WTC11 (cell line): ENCODE data around the gene CLN6. TPM values are rescaled to one million over a fixed set of nuclear protein-coding genes. Genes with fewer than 3 reads are reported as not detected.

ENCODE experiments used
- AFF4 ChIP-seq: sonication (generic); formaldehyde crosslinking; IDR thresholded peaks from 2 replicates; pipeline ENCODE4 v1.8.1; 2023; ENCODE audit warnings: mild to moderate bottlenecking, missing genetic modification reagents, borderline replicate concordance
- ATF3 ChIP-seq: sonication (generic); formaldehyde crosslinking; conservative IDR thresholded peaks from 2 replicates; pipeline ENCODE4 v1.8.1; 2022; ENCODE audit warnings: mild to moderate bottlenecking, missing genetic modification reagents
- ATF6 ChIP-seq: sonication (generic); formaldehyde crosslinking; IDR thresholded peaks from 2 replicates; pipeline ENCODE4 v1.8.1; 2023; ENCODE audit warnings: mild to moderate bottlenecking, missing genetic modification reagents
- CREM ChIP-seq: sonication (generic); formaldehyde crosslinking; IDR thresholded peaks from 2 replicates; pipeline ENCODE4 v1.8.1; 2022; ENCODE audit warnings: mild to moderate bottlenecking, missing genetic modification reagents, moderate library complexity
- ETV6 ChIP-seq: sonication (generic); formaldehyde crosslinking; IDR thresholded peaks from 2 replicates; pipeline ENCODE4 v1.8.1; 2022; ENCODE audit warnings: mild to moderate bottlenecking, missing genetic modification reagents
- FOXP1 ChIP-seq: sonication (generic); formaldehyde crosslinking; IDR thresholded peaks from 2 replicates; pipeline ENCODE4 v1.8.0; 2022; ENCODE audit warnings: missing genetic modification reagents, mild to moderate bottlenecking, moderate library complexity, borderline replicate concordance
- GABPB1 ChIP-seq: sonication (generic); formaldehyde crosslinking; IDR thresholded peaks from 2 replicates; pipeline ENCODE4 v1.8.1; 2023; ENCODE audit warnings: mild to moderate bottlenecking, missing genetic modification reagents
- JUN ChIP-seq: sonication (generic); formaldehyde crosslinking; IDR thresholded peaks from 2 replicates; pipeline ENCODE4 v1.8.0; 2023; ENCODE audit warnings: mild to moderate bottlenecking, missing genetic modification reagents
- KAT7 ChIP-seq: sonication (generic); formaldehyde crosslinking; IDR thresholded peaks from 2 replicates; pipeline ENCODE4 v1.8.1; 2023; ENCODE audit warnings: missing genetic modification reagents, mild to moderate bottlenecking, borderline replicate concordance
- NFE2L1 ChIP-seq: sonication (generic); formaldehyde crosslinking; IDR thresholded peaks from 2 replicates; pipeline ENCODE4 v1.8.1; 2023; ENCODE audit warnings: missing genetic modification reagents
- NR1H2 ChIP-seq: sonication (generic); formaldehyde crosslinking; IDR thresholded peaks from 2 replicates; pipeline ENCODE4 v1.9.0; 2021; ENCODE audit warnings: mild to moderate bottlenecking, moderate library complexity, missing genetic modification reagents
- NR2C2 ChIP-seq: sonication (generic); formaldehyde crosslinking; IDR thresholded peaks from 2 replicates; pipeline ENCODE4 v1.8.0; 2022; ENCODE audit warnings: mild to moderate bottlenecking, missing genetic modification reagents
- PRDM15 ChIP-seq: sonication (generic); formaldehyde crosslinking; IDR thresholded peaks from 2 replicates; pipeline ENCODE4 v1.8.0; 2022; ENCODE audit warnings: missing genetic modification reagents
- PRRX2 ChIP-seq: fragments of 250-450 bp; sonication (Bioruptor Pico); IDR thresholded peaks from 2 replicates; pipeline ENCODE4 v1.8.0; 2021; ENCODE audit warnings: mild to moderate bottlenecking
- RORB ChIP-seq: fragments of 250-450 bp; sonication (Bioruptor Pico); IDR thresholded peaks from 2 replicates; pipeline ENCODE4 v1.9.0; 2021; ENCODE audit warnings: mild to moderate bottlenecking
- USF2 ChIP-seq: sonication (generic); formaldehyde crosslinking; IDR thresholded peaks from 2 replicates; pipeline ENCODE4 v1.8.1; 2023; ENCODE audit warnings: mild to moderate bottlenecking, missing genetic modification reagents, moderate library complexity
- ZNF317 ChIP-seq: sonication (generic); formaldehyde crosslinking; IDR thresholded peaks from 2 replicates; pipeline ENCODE4 v1.8.1; 2023; ENCODE audit warnings: low read depth, mild to moderate bottlenecking, moderate library complexity, missing genetic modification reagents, borderline replicate concordance
- total RNA-seq: library from RNA; stranded (reverse); gene quantifications from 3 replicates; pipeline ENCODE4 v1.2.3, GENCODE V29; 2021
- TF ChIP-seq, protein P1 (sequence below): sonication (generic); formaldehyde crosslinking; IDR thresholded peaks from 2 replicates; pipeline ENCODE4 v1.8.0; 2023; ENCODE audit warnings: missing genetic modification reagents, mild to moderate bottlenecking, borderline replicate concordance
- TF ChIP-seq, protein P2 (sequence below): sonication (generic); formaldehyde crosslinking; IDR thresholded peaks from 2 replicates; pipeline ENCODE4 v1.8.0; 2022; ENCODE audit warnings: mild to moderate bottlenecking, missing genetic modification reagents

Gene CLN6
- total RNA-seq, 1 experiment from 2014 or later, result 50.2 TPM

GRCh38 chr15:68277603-68278344, 48.2 kb upstream of the CLN6 start, which contains the start of gene FEM1B (continued):
- TF ChIP-seq USF2, result peak; percentile 54; the same call in 1 of the 2 replicates
- no peak for TF ChIP-seq RORB (CRISPR knock-in tag)
- peak; percentile 93 for TF ChIP-seq KAT7 (CRISPR knock-in tag)
- TF ChIP-seq NR1H2, result peak; percentile 11; the same call in 1 of the 2 replicates
- TF ChIP-seq ATF6 (CRISPR knock-in tag), result no peak
- peak; percentile 7; the same call in 1 of the 2 replicates for TF ChIP-seq JUN (CRISPR knock-in tag)
- peak; percentile 86 for TF ChIP-seq FOXP1 (CRISPR knock-in tag)
- TF ChIP-seq, protein P1, sequence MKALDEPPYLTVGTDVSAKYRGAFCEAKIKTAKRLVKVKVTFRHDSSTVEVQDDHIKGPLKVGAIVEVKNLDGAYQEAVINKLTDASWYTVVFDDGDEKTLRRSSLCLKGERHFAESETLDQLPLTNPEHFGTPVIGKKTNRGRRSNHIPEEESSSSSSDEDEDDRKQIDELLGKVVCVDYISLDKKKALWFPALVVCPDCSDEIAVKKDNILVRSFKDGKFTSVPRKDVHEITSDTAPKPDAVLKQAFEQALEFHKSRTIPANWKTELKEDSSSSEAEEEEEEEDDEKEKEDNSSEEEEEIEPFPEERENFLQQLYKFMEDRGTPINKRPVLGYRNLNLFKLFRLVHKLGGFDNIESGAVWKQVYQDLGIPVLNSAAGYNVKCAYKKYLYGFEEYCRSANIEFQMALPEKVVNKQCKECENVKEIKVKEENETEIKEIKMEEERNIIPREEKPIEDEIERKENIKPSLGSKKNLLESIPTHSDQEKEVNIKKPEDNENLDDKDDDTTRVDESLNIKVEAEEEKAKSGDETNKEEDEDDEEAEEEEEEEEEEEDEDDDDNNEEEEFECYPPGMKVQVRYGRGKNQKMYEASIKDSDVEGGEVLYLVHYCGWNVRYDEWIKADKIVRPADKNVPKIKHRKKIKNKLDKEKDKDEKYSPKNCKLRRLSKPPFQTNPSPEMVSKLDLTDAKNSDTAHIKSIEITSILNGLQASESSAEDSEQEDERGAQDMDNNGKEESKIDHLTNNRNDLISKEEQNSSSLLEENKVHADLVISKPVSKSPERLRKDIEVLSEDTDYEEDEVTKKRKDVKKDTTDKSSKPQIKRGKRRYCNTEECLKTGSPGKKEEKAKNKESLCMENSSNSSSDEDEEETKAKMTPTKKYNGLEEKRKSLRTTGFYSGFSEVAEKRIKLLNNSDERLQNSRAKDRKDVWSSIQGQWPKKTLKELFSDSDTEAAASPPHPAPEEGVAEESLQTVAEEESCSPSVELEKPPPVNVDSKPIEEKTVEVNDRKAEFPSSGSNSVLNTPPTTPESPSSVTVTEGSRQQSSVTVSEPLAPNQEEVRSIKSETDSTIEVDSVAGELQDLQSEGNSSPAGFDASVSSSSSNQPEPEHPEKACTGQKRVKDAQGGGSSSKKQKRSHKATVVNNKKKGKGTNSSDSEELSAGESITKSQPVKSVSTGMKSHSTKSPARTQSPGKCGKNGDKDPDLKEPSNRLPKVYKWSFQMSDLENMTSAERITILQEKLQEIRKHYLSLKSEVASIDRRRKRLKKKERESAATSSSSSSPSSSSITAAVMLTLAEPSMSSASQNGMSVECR (CRISPR knock-in tag), result peak; percentile 79
- no peak for TF ChIP-seq ATF3 (CRISPR knock-in tag)
- TF ChIP-seq ZNF317 (CRISPR knock-in tag), result no peak
- TF ChIP-seq AFF4 (CRISPR knock-in tag), result no peak; the same call in 1 of the 2 replicates
- peak; percentile 82 for TF ChIP-seq GABPB1 (CRISPR knock-in tag)
- TF ChIP-seq NFE2L1 (CRISPR knock-in tag), result peak; percentile 8; the same call in 1 of the 2 replicates
- TF ChIP-seq, protein P2, sequence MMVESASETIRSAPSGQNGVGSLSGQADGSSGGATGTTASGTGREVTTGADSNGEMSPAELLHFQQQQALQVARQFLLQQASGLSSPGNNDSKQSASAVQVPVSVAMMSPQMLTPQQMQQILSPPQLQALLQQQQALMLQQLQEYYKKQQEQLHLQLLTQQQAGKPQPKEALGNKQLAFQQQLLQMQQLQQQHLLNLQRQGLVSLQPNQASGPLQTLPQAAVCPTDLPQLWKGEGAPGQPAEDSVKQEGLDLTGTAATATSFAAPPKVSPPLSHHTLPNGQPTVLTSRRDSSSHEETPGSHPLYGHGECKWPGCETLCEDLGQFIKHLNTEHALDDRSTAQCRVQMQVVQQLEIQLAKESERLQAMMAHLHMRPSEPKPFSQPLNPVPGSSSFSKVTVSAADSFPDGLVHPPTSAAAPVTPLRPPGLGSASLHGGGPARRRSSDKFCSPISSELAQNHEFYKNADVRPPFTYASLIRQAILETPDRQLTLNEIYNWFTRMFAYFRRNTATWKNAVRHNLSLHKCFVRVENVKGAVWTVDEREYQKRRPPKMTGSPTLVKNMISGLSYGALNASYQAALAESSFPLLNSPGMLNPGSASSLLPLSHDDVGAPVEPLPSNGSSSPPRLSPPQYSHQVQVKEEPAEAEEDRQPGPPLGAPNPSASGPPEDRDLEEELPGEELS (CRISPR knock-in tag), result peak; percentile 50; the same call in 1 of the 2 replicates
- no peak for TF ChIP-seq NR2C2 (CRISPR knock-in tag)
- TF ChIP-seq PRRX2, result no peak
- peak; percentile 56; the same call in 1 of the 2 replicates for TF ChIP-seq CREM (CRISPR knock-in tag)
- TF ChIP-seq PRDM15 (CRISPR knock-in tag), result no peak; the same call in none of the 2 replicates
- TF ChIP-seq ETV6 (CRISPR knock-in tag), result peak; percentile 84
